Osteoblast (primary cell): Measurements from ENCODE around the gene ATP2A3. TPM values are rescaled to one million over a fixed set of nuclear protein-coding genes. Genes with fewer than 3 reads are reported as not detected.
A peak's percentile ranks its signal among the peaks of the same experiment; 100 is the strongest.

Experiments
- DNase-seq: peaks from one replicate; pipeline ENCODE4 v3.0.0; 2011; ENCODE audit warnings: low spot score, mixed read lengths; ENCODE audit not compliant: insufficient read length; ENCODE audit errors: missing footprints
- H2AFZ ChIP-seq: 2 replicates; pipeline ENCODE4 v1.6.0; 2011; ENCODE audit warnings: mild to moderate bottlenecking, low read length
- H3K27ac ChIP-seq: 2 replicates; pipeline ENCODE4 v1.5.1; 2011; ENCODE audit warnings: mild to moderate bottlenecking, low read depth, low read length, moderate library complexity
- H3K27me3 ChIP-seq: 2 replicates; pipeline ENCODE4 v1.6.0; 2012; ENCODE audit warnings: mild to moderate bottlenecking, control low read depth, inconsistent platforms, low read length, moderate library complexity; ENCODE audit not compliant: insufficient read depth
- H3K36me3 ChIP-seq: 2 replicates; pipeline ENCODE4 v1.5.1; 2011; ENCODE audit warnings: mild to moderate bottlenecking, low read length, control low read depth, moderate library complexity; ENCODE audit not compliant: insufficient read depth
- H3K4me1 ChIP-seq: 2 replicates; pipeline ENCODE4 v1.5.1; 2011; ENCODE audit warnings: mild to moderate bottlenecking, low read length, control low read depth, moderate library complexity; ENCODE audit not compliant: insufficient read depth
- H3K4me2 ChIP-seq: 2 replicates; pipeline ENCODE4 v1.6.0; 2011; ENCODE audit warnings: mild to moderate bottlenecking, low read length; ENCODE audit not compliant: insufficient read depth
- H3K4me3 ChIP-seq: fragments of 200-600 bp; sonication (generic); 3 replicates; pipeline ENCODE4 v1.5.1; 2012; ENCODE audit warnings: mild to moderate bottlenecking, low read length, inconsistent platforms; ENCODE audit not compliant: insufficient read depth
- H3K79me2 ChIP-seq: 2 replicates; pipeline ENCODE4 v1.6.0; 2012; ENCODE audit warnings: mild to moderate bottlenecking, low read length, control low read depth, inconsistent platforms; ENCODE audit not compliant: insufficient read depth
- H3K9me3 ChIP-seq: 2 replicates; pipeline ENCODE4 v1.5.1; 2011; ENCODE audit warnings: low read depth, low read length, control low read depth
- H4K20me1 ChIP-seq: 2 replicates; pipeline ENCODE4 v1.6.0; 2012; ENCODE audit warnings: mild to moderate bottlenecking, low read length, control low read depth; ENCODE audit not compliant: insufficient read depth
- total RNA-seq: library from RNA; depleted of rRNA; stranded (reverse); fragments of >200 nt; gene quantifications from 2 replicates; pipeline ENCODE4 v1.2.3, GENCODE V29; 2012
- TF ChIP-seq, protein P1 (sequence below): IDR thresholded peaks from 2 replicates; pipeline ENCODE4 v1.5.1; 2011; ENCODE audit warnings: mild to moderate bottlenecking, low read depth, low read length, moderate library complexity; ENCODE audit errors: extremely low read depth

The ATP2A3 gene
- total RNA-seq, 1 donor, result 1.4 TPM

- Histone ChIP-seq H3K9me3 (no peaks in the 10 kb centered on the region), H3K27me3 (no peaks in the 10 kb centered on the region), H3K79me2 (peaks cover 19% of the 10 kb centered on the region), H3K4me3 (peak overlapping the region; percentile 76), H4K20me1 (no peaks in the 10 kb centered on the region), H3K4me2 (peak overlapping the region; percentile 75), H3K4me1 (peaks cover 46% of the 10 kb centered on the region), H2AFZ (no peak overlapping the region), H3K27ac (peak overlapping the region; percentile 43), H3K36me3 (no peaks in the 10 kb centered on the region)
- DNase-seq, result peak; percentile 96
- TF ChIP-seq, protein P1, sequence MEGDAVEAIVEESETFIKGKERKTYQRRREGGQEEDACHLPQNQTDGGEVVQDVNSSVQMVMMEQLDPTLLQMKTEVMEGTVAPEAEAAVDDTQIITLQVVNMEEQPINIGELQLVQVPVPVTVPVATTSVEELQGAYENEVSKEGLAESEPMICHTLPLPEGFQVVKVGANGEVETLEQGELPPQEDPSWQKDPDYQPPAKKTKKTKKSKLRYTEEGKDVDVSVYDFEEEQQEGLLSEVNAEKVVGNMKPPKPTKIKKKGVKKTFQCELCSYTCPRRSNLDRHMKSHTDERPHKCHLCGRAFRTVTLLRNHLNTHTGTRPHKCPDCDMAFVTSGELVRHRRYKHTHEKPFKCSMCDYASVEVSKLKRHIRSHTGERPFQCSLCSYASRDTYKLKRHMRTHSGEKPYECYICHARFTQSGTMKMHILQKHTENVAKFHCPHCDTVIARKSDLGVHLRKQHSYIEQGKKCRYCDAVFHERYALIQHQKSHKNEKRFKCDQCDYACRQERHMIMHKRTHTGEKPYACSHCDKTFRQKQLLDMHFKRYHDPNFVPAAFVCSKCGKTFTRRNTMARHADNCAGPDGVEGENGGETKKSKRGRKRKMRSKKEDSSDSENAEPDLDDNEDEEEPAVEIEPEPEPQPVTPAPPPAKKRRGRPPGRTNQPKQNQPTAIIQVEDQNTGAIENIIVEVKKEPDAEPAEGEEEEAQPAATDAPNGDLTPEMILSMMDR, result no peak
Measured at GRCh38 chr17:3892095-3892998, 71.9 kb downstream of the ATP2A3 start.

- Histone ChIP-seq H2AFZ (no peak overlapping the region), H3K4me1 (peaks cover 46% of the 10 kb centered on the region), H3K36me3 (no peaks in the 10 kb centered on the region), H3K9me3 (no peaks in the 10 kb centered on the region), H4K20me1 (no peaks in the 10 kb centered on the region), H3K79me2 (peaks cover 26% of the 10 kb centered on the region), H3K27ac (peak overlapping the region; percentile 43), H3K27me3 (no peaks in the 10 kb centered on the region), H3K4me3 (peak overlapping the region; percentile 76), H3K4me2 (peak overlapping the region; percentile 75)
- TF ChIP-seq, protein P1, result no peak
- peak; percentile 94 for DNase-seq
Measured at GRCh38 chr17:3891626-3892094, 72.6 kb downstream of the ATP2A3 start.

DNA sequence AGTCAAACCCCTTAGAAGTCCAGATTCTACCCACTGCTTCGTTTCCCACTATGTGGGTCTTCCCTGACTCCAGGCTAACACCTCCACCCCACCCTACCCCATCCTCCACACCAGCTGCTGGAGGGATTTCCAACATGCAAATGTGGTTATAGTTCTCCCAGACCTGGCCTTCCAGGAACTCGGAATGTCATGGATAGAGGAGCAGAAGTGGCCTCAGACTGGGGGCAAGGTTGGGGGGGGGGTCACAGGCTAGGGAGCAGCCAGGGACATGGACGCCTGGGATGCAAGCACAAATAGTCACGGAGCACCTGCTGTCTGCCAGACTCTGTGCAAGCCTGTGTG lies 73.4 kb downstream of the ATP2A3 start:
- Histone ChIP-seq H3K27ac (peak overlapping the region; percentile 95), H3K9me3 (no peaks in the 10 kb centered on the region), H3K4me1 (peaks cover 50% of the 10 kb centered on the region), H3K4me2 (peak overlapping the region; percentile 75), H3K36me3 (no peaks in the 10 kb centered on the region), H4K20me1 (no peaks in the 10 kb centered on the region), H3K27me3 (no peaks in the 10 kb centered on the region), H3K79me2 (peaks cover 30% of the 10 kb centered on the region), H3K4me3 (peak overlapping the region; percentile 48), H2AFZ (no peak overlapping the region)
- TF ChIP-seq, protein P1, result no peak
- no peak for DNase-seq
